Measurements from ENCODE around the gene BCL2L11.

BCL2L11 gene

DNA sequence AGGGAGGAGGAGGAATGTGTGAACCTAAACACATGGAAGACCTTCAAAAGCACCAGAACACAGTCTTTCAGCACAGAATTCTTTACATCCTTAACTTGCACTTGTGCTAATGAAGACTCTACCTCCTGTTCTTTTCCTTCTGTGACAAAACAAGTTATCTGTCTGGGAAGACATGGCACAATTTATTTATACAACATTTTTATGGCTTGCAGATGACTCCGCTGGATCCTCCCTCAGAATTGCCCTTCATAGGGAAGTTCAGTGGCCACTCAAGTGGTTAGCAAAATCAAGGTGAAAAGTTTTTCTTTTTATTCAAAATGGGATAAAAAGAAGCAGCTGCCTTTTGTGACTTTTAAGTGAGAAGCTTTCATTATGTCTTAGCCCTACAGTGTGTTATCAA is 21.4 kb downstream of the BCL2L11 start:
- H3K9ac ChIP-seq (ENCODE audit: low read length in 5 of 5): no peak overlapping the region
- peaks cover 0 to 4% (median 3%) of the 10 kb centered on the region in 5 donors for H3K36me3 ChIP-seq (ENCODE audit: control insufficient read depth in 5 of 5, insufficient read depth in 5 of 5, low read length in 5 of 5)
- no peaks in the 10 kb centered on the region for H3K9me3 ChIP-seq (ENCODE audit: control insufficient read depth in 5 of 5, low read length in 5 of 5)
- H3K27me3 ChIP-seq (ENCODE audit: control insufficient read depth in 5 of 5, insufficient read depth in 4 of 5, low read length in 5 of 5): no peaks in the 10 kb centered on the region
- H3K4me1 ChIP-seq (ENCODE audit: control insufficient read depth in 5 of 5, insufficient read depth in 5 of 5, low read length in 5 of 5): peaks cover 0 to 14% (median 6%) of the 10 kb centered on the region in 5 donors
- H3K27ac ChIP-seq (ENCODE audit: low read depth, low read length): no peak overlapping the region
- no peak overlapping the region for H3K4me3 ChIP-seq (ENCODE audit: low read depth in 1 of 5, low read length in 5 of 5)

DNA sequence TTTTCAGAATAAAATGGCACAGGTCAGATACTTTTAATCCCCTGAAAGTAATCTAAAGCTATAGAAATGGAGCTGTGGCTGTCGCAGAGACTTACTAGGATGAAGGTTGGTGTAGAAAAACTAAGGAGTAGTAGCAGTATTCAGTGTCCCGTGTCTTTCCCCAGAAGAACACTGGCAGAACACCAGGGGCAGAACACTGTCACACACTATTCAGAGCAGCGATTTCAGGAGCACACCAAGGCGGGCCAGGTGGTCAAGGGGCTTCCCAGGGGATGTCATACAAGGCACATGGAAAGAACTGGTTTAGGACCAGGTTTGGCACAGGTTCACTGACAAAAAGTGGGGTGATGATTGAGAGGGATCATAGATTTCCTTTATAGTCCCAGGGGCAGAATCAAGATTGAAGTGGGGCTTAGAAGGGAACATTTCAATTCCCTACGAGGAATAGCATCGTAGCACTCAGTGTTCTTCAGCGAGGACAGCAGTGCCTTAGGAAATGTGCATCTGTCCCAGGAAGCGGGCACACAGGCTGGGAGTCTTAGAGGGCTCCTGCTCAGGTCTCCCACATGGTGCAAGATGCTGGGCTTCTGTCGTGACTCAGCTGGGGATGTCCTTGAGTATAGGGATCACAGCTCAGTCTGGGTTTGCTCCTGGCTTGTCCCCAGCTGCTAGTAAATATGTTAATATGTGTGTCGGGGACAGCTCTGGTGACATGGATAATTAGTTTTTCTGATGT is 22.6 kb downstream of the BCL2L11 start:
- no peak overlapping the region for H3K4me3 ChIP-seq (ENCODE audit: low read depth in 1 of 5, low read length in 5 of 5)
- H3K27me3 ChIP-seq (ENCODE audit: control insufficient read depth in 5 of 5, insufficient read depth in 4 of 5, low read length in 5 of 5): no peaks in the 10 kb centered on the region
- no peaks in the 10 kb centered on the region for H3K9me3 ChIP-seq (ENCODE audit: control insufficient read depth in 5 of 5, low read length in 5 of 5)
- no peak overlapping the region for H3K9ac ChIP-seq (ENCODE audit: low read length in 5 of 5)
- H3K4me1 ChIP-seq (ENCODE audit: control insufficient read depth in 5 of 5, insufficient read depth in 5 of 5, low read length in 5 of 5): peaks cover 0 to 18% (median 13%) of the 10 kb centered on the region in 5 donors
- H3K27ac ChIP-seq (ENCODE audit: low read depth, low read length): no peak overlapping the region
- peaks cover 0 to 4% (median 0%) of the 10 kb centered on the region in 5 donors for H3K36me3 ChIP-seq (ENCODE audit: control insufficient read depth in 5 of 5, insufficient read depth in 5 of 5, low read length in 5 of 5)

DNA sequence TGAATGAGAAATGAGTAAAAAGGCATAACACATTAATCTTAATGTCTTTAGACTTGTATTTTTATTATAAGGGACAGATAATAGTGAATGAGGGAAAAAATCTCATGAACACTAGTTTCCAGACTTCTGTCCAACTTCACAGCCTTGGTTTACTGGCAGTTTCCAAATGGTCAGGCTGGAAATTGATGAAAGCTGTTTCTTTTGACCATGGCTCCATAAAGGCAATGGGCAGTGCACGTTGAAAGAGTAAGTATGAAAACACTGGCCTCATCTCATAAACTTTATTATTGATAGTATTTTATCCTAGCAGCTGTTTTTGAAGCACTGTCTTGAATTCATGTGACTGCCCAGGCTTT is 23.1 kb downstream of the BCL2L11 start:
- H3K4me1 ChIP-seq (ENCODE audit: control insufficient read depth in 5 of 5, insufficient read depth in 5 of 5, low read length in 5 of 5): peaks cover 0 to 19% (median 16%) of the 10 kb centered on the region in 5 donors
- no peak overlapping the region for H3K27ac ChIP-seq (ENCODE audit: low read depth, low read length)
- H3K27me3 ChIP-seq (ENCODE audit: control insufficient read depth in 5 of 5, insufficient read depth in 4 of 5, low read length in 5 of 5): no peaks in the 10 kb centered on the region
- no peak overlapping the region for H3K9ac ChIP-seq (ENCODE audit: low read length in 5 of 5)
- peaks cover 0 to 4% (median 0%) of the 10 kb centered on the region in 5 donors for H3K36me3 ChIP-seq (ENCODE audit: control insufficient read depth in 5 of 5, insufficient read depth in 5 of 5, low read length in 5 of 5)
- H3K9me3 ChIP-seq (ENCODE audit: control insufficient read depth in 5 of 5, low read length in 5 of 5): no peaks in the 10 kb centered on the region
- no peak overlapping the region for H3K4me3 ChIP-seq (ENCODE audit: low read depth in 1 of 5, low read length in 5 of 5)

- no peak overlapping the region for H3K4me3 ChIP-seq (ENCODE audit: low read depth in 1 of 5, low read length in 5 of 5)
- H3K9me3 ChIP-seq (ENCODE audit: control insufficient read depth in 5 of 5, low read length in 5 of 5): no peaks in the 10 kb centered on the region
- peaks cover 0 to 23% (median 18%) of the 10 kb centered on the region in 5 donors for H3K4me1 ChIP-seq (ENCODE audit: control insufficient read depth in 5 of 5, insufficient read depth in 5 of 5, low read length in 5 of 5)
- peaks cover 0 to 4% (median 0%) of the 10 kb centered on the region in 5 donors for H3K36me3 ChIP-seq (ENCODE audit: control insufficient read depth in 5 of 5, insufficient read depth in 5 of 5, low read length in 5 of 5)
- H3K27ac ChIP-seq (ENCODE audit: low read depth, low read length): no peak overlapping the region
- H3K9ac ChIP-seq (ENCODE audit: low read length in 5 of 5): no peak overlapping the region
- H3K27me3 ChIP-seq (ENCODE audit: control insufficient read depth in 5 of 5, insufficient read depth in 4 of 5, low read length in 5 of 5): no peaks in the 10 kb centered on the region
Measured at GRCh38 chr2:111145103-111145760, 24.5 kb downstream of the BCL2L11 start.

- H3K27me3 ChIP-seq (ENCODE audit: control insufficient read depth in 5 of 5, insufficient read depth in 4 of 5, low read length in 5 of 5): no peaks in the 10 kb centered on the region
- no peak overlapping the region for H3K4me3 ChIP-seq (ENCODE audit: low read depth in 1 of 5, low read length in 5 of 5)
- H3K9me3 ChIP-seq (ENCODE audit: control insufficient read depth in 5 of 5, low read length in 5 of 5): no peaks in the 10 kb centered on the region
- H3K36me3 ChIP-seq (ENCODE audit: control insufficient read depth in 5 of 5, insufficient read depth in 5 of 5, low read length in 5 of 5): peaks cover 0 to 10% (median 0%) of the 10 kb centered on the region in 5 donors
- H3K27ac ChIP-seq (ENCODE audit: low read depth, low read length): no peak overlapping the region
- H3K9ac ChIP-seq (ENCODE audit: low read length in 5 of 5): no peak overlapping the region
- H3K4me1 ChIP-seq (ENCODE audit: control insufficient read depth in 5 of 5, insufficient read depth in 5 of 5, low read length in 5 of 5): peaks cover 0 to 26% (median 18%) of the 10 kb centered on the region in 5 donors
Measured at GRCh38 chr2:111145951-111146350, 25.2 kb downstream of the BCL2L11 start.

DNA sequence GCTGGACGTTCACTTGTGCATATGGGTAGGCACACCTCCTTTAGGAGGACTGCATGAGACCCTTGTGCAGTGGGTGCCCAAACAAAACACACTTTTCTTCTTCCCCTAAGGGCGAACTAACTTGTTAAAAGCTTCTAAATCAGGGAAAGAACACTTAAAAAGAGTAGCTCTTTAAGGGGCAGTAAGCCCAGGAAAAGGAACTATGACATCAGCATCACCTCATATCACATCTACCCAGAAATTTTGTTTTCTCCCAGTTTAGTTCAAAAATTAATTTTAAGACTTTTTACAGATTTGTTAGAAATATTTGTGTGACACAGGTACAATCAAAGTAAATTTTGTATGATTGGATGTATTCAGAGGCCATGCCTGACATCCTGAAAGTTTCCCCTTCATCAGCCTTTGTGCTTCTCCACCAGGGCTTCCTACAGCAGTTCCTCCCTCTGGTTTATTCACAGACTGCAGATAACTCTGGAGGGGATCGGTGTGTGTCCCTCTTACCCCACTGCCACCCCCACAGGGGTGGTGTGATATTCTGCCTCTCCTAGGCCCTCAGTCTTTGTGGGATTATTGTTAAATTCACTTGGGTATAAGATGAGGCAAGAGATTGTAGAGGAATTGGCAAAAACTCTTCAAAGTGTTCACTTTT is 27.6 kb downstream of the BCL2L11 start:
- Histone ChIP-seq H3K9me3 (ENCODE audit: control insufficient read depth in 5 of 5, low read length in 5 of 5) (no peaks in the 10 kb centered on the region), H3K27ac (ENCODE audit: low read depth, low read length) (no peak overlapping the region), H3K9ac (ENCODE audit: low read length in 5 of 5) (peak overlapping the region in 2 of 5 donors; percentile 21 to 22), H3K4me1 (ENCODE audit: control insufficient read depth in 5 of 5, insufficient read depth in 5 of 5, low read length in 5 of 5) (peaks cover 0 to 26% (median 18%) of the 10 kb centered on the region in 5 donors), H3K27me3 (ENCODE audit: control insufficient read depth in 5 of 5, insufficient read depth in 4 of 5, low read length in 5 of 5) (no peaks in the 10 kb centered on the region), H3K36me3 (ENCODE audit: control insufficient read depth in 5 of 5, insufficient read depth in 5 of 5, low read length in 5 of 5) (peaks cover 5 to 26% (median 9%) of the 10 kb centered on the region in 5 donors), H3K4me3 (ENCODE audit: low read depth in 1 of 5, low read length in 5 of 5) (no peak overlapping the region)

GRCh38 chr2:111148925-111149324 is 28.2 kb downstream of the BCL2L11 start:
- H3K4me1 ChIP-seq (ENCODE audit: control insufficient read depth in 5 of 5, insufficient read depth in 5 of 5, low read length in 5 of 5): peaks cover 0 to 26% (median 18%) of the 10 kb centered on the region in 5 donors
- H3K9ac ChIP-seq (ENCODE audit: low read length in 5 of 5): peak overlapping the region in 1 of 5 donors; percentile 22
- H3K4me3 ChIP-seq (ENCODE audit: low read depth in 1 of 5, low read length in 5 of 5): no peak overlapping the region
- peaks cover 5 to 26% (median 12%) of the 10 kb centered on the region in 5 donors for H3K36me3 ChIP-seq (ENCODE audit: control insufficient read depth in 5 of 5, insufficient read depth in 5 of 5, low read length in 5 of 5)
- no peaks in the 10 kb centered on the region for H3K9me3 ChIP-seq (ENCODE audit: control insufficient read depth in 5 of 5, low read length in 5 of 5)
- H3K27me3 ChIP-seq (ENCODE audit: control insufficient read depth in 5 of 5, insufficient read depth in 4 of 5, low read length in 5 of 5): no peaks in the 10 kb centered on the region
- no peak overlapping the region for H3K27ac ChIP-seq (ENCODE audit: low read depth, low read length)

GRCh38 chr2:111149882-111150455 is 29.3 kb downstream of the BCL2L11 start:
- peaks cover 0 to 26% (median 18%) of the 10 kb centered on the region in 5 donors for H3K4me1 ChIP-seq (ENCODE audit: control insufficient read depth in 5 of 5, insufficient read depth in 5 of 5, low read length in 5 of 5)
- H3K36me3 ChIP-seq (ENCODE audit: control insufficient read depth in 5 of 5, insufficient read depth in 5 of 5, low read length in 5 of 5): peaks cover 5 to 22% (median 12%) of the 10 kb centered on the region in 5 donors
- no peak overlapping the region for H3K27ac ChIP-seq (ENCODE audit: low read depth, low read length)
- H3K27me3 ChIP-seq (ENCODE audit: control insufficient read depth in 5 of 5, insufficient read depth in 4 of 5, low read length in 5 of 5): no peaks in the 10 kb centered on the region
- H3K4me3 ChIP-seq (ENCODE audit: low read depth in 1 of 5, low read length in 5 of 5): no peak overlapping the region
- H3K9me3 ChIP-seq (ENCODE audit: control insufficient read depth in 5 of 5, low read length in 5 of 5): no peaks in the 10 kb centered on the region
- H3K9ac ChIP-seq (ENCODE audit: low read length in 5 of 5): no peak overlapping the region

DNA sequence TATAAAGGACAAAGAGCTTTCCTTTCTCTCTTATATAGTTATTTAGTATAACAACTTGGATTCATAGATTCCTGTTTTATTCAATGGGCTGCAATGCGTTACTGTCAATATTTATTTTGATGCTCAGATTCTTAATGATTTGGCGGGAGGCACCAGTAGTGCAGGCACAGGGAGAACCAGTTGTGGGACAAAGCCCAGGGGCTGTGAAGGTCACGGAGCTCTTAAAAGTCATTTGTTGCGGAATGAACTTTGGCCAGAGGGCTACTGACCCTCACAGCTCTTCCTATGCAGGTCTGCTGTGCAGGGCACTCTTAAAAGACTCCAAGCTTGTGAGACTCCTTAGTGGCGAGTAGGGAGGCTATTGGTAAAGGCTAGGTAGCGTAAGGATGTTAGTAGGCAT is 34.0 kb downstream of the BCL2L11 start:
- Histone ChIP-seq H3K9me3 (ENCODE audit: control insufficient read depth in 5 of 5, low read length in 5 of 5) (no peaks in the 10 kb centered on the region), H3K9ac (ENCODE audit: low read length in 5 of 5) (no peak overlapping the region), H3K27me3 (ENCODE audit: control insufficient read depth in 5 of 5, insufficient read depth in 4 of 5, low read length in 5 of 5) (no peaks in the 10 kb centered on the region), H3K27ac (ENCODE audit: low read depth, low read length) (no peak overlapping the region), H3K36me3 (ENCODE audit: control insufficient read depth in 5 of 5, insufficient read depth in 5 of 5, low read length in 5 of 5) (peaks cover 9 to 29% (median 12%) of the 10 kb centered on the region in 5 donors), H3K4me3 (ENCODE audit: low read depth in 1 of 5, low read length in 5 of 5) (no peak overlapping the region), H3K4me1 (ENCODE audit: control insufficient read depth in 5 of 5, insufficient read depth in 5 of 5, low read length in 5 of 5) (peaks cover 0 to 10% (median 9%) of the 10 kb centered on the region in 5 donors)
